HG02642 (cell line): ENCODE results near the gene RDH8.

Experiments
- ATAC-seq: cut with Tn5 transposase; IDR thresholded peaks from one replicate; pipeline ENCODE4 v1.9.1; 2021; ENCODE audit warnings: mild to moderate bottlenecking; ENCODE audit not compliant: unreplicated experiment, poor library complexity

Gene RDH8

GRCh38 chr19:10027158-10027997 lies 14.1 kb downstream of the RDH8 start:
- no peak for ATAC-seq

GRCh38 chr19:10033614-10034013 lies 20.3 kb downstream of the RDH8 start:
- ATAC-seq = no peak

- no peak for ATAC-seq
These were observed 23.4 kb downstream of the RDH8 start for GRCh38 chr19:10036601-10037071.

DNA sequence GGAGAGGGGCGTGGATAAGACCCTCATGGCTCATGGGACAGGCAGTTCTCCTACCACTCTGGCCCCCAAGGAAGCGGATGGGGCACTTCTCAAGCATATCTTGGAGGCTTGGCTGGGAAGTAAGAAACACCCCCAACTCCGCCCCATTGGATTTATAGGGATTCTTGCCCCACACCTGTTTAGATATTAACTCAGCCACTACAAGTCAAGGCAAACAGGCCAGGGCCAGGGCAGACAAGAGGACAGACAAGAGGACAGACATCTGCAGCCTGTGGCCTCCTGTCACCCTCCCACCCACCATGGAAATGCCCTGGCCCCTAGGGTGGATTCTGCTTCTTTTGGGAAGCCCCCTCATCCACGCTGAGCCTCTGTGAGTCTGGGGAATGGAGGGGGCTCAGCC lies 24.1 kb downstream of the RDH8 start:
- ATAC-seq = no peak

DNA sequence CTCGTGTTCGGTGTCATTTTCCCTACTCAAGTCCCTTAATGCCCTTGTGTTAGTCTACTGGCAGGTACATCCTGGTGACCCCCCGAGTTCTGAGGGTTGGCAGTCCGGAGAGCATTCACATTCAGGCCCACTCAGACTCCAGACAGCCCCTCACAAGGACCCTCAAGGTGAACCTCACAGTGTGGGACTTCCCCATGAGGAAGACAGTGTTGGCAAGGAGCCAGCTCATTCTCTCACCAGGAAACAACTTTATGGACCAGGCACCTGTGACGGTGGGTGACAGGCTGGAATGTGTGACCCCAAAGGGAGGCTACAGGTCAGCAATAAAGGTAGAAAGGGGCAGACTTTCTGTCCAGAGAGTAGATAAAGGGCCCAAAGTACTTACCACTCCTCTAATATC lies 24.5 kb downstream of the RDH8 start:
- ATAC-seq = no peak

- ATAC-seq = no peak
These were observed 30.1 kb downstream of the RDH8 start for GRCh38 chr19:10043286-10043927.

DNA sequence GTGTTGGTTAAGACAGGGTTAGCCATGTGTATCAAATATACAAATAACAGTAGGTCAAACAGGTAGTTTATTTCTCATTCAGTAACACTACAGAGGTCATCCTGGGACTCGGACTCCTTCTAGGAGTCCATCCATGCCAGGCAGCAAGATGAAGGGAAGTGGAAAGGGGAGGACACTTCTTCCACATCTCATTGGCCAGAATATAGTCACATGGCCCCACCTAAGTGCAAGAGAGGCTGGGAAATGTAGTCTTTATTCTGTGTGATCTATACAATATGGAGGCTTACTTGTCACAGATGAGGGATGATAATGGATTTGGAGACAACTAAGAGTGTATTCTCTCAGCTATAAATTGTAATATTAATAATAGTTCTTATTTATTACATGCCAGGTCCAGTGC lies 31.1 kb downstream of the RDH8 start:
- no peak for ATAC-seq

DNA sequence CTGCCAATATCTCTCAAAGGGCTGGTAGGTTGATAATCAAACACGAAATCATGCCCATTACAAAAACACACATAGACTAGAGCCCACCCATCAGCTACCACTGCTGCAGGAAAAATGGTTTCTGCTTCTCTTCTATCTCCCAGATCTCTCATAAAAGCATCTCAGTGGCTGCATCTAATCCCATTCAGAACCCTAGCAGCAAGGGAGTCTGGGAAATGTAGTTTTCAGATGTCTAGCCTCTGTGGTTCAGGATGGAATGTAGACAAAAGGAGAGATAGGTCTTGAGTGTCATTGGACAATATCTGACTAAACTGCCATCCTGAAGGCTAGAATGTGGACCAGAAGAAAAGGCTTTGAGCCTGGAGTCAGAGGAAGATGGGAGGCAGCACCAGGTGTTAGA lies 32.1 kb downstream of the RDH8 start:
- no peak for ATAC-seq

GRCh38 chr19:10049626-10050025 lies 36.3 kb downstream of the RDH8 start:
- no peak for ATAC-seq

- no peak for ATAC-seq
These were observed 39.5 kb downstream of the RDH8 start for GRCh38 chr19:10052602-10053360.

DNA sequence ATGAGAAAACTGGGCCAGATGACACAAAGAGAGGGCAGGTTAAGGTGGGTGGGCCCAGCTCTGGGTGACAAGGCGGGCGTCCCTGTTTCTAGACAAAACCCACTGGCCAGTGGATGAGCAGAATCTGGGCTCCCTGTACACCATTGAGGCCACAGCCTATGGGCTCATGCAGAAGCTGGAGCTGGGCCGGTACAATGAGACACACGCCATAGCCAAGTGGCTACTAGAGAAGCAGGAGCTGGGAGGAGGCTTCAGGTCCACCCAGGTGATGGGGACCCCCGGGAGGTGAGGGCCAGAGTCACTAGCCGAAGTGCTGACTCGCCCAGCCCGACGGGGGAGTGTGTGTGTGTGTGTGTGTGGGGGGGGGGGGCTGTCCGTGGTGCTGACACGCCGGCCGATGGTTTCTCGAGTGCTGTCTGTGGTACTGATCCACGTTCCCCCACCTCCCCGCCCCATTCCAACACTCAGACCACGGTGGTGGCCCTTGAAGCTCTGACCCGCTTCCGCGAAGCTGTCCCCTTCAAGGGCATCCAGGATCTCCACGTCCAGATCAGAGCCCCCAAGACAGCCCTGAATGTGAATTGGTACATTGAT lies 48.5 kb downstream of the RDH8 start:
- ATAC-seq = no peak

GRCh38 chr19:10068205-10068604 lies 54.9 kb downstream of the RDH8 start:
- ATAC-seq = no peak

DNA sequence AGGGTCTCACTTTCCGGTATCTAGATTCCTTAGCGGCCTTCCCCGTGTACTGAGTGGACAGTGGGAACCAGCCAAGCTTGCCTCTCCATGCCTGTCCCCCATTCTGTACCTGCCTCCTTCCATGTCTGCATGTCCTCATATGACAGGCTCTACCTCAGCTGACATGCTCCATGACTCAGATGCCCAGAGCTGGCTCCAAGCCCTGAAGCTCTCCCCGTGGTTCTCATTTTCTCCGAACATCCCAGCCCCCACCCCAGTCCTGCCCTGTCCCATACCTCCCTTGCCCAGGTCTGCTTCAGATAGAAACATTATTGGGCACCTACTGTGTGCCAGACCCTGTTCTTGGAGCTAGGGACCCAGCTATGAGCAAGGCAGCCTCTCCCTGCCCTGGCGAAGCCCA lies 55.8 kb downstream of the RDH8 start:
- no peak for ATAC-seq

DNA sequence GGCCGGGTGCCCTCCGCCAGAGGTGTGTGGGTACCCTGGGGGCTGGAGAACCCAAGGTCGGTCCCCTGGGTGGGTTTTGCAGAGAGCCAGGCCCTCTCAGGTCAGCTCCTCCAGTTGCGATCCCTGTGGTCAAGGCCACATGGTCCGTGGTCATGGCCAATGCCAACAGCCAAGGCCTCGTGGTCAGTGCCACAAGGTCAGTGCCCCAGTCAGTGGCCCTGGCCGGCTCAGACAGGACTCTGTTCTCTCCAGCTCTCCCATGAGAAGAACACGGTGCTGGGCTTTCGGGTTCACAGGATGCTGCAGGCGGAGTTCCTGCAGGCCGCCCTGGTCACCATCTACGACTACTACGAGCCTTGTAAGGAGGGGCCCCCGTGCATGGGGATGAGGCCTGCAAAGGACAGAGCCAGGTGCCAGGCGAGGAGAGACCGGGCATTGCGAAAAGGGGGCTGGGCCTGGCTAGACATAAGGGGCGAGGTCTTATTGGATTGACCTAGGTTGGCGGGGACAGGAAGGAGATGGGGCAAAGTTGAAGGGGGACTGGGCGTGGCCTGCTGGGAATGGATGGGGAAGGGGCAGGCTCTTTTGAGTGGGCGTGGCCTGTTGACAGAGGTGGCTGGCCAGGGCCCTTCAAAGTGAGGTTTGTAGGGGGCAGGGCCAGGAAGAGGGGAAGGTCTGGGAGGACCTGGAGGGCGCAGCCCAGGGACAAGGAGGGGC lies 57.6 kb downstream of the RDH8 start:
- ATAC-seq = no peak
